ENCODE measurements around the gene SLC25A15.

SLC25A15 gene

GRCh38 chr13:40789275-40790153, at the start of gene SLC25A15:
Gene SLC25A15 (plus strand): TSS chr13:40789611. CDS start chr13:40793227, 3,616 bp downstream.
- DNase-seq: peak; percentile 86

GRCh38 chr13:40749327-40749726, 40.1 kb upstream of the SLC25A15 start:
- DNase-seq: no peak

GRCh38 chr13:40755082-40755700, 34.2 kb upstream of the SLC25A15 start:
- DNase-seq: no peak

GRCh38 chr13:40756042-40756441, 33.4 kb upstream of the SLC25A15 start:
- no peak for DNase-seq

- DNase-seq: no peak
Observed at GRCh38 chr13:40758811-40759210, 30.6 kb upstream of the SLC25A15 start.

GRCh38 chr13:40762849-40763248, 26.6 kb upstream of the SLC25A15 start:
- DNase-seq: peak; percentile 20

- DNase-seq: no peak
Observed at GRCh38 chr13:40764587-40765403, 24.6 kb upstream of the SLC25A15 start.

- no peak for DNase-seq
Observed at GRCh38 chr13:40765602-40766001, 23.8 kb upstream of the SLC25A15 start.

GRCh38 chr13:40769970-40770369, 19.4 kb upstream of the SLC25A15 start:
- no peak for DNase-seq

GRCh38 chr13:40770609-40770933, 18.8 kb upstream of the SLC25A15 start:
- no peak for DNase-seq

GRCh38 chr13:40770934-40771618, 18.3 kb upstream of the SLC25A15 start, which contains the start of gene MRPS31:
Gene MRPS31 (minus strand): TSS chr13:40771190. CDS start chr13:40771136, 54 bp downstream.
- peak; percentile 95 for DNase-seq

- no peak for DNase-seq
Observed at GRCh38 chr13:40772765-40773473, 16.5 kb upstream of the SLC25A15 start.

- no peak for DNase-seq
Observed at GRCh38 chr13:40774672-40775071, 14.7 kb upstream of the SLC25A15 start.

- no peak for DNase-seq
Observed at GRCh38 chr13:40776232-40776631, 13.2 kb upstream of the SLC25A15 start.

GRCh38 chr13:40776681-40777165, 12.7 kb upstream of the SLC25A15 start:
- peak; percentile 79 for DNase-seq

GRCh38 chr13:40777166-40777808, 12.1 kb upstream of the SLC25A15 start:
- peak; percentile 61 for DNase-seq

GRCh38 chr13:40777809-40778175, 11.6 kb upstream of the SLC25A15 start:
- DNase-seq: no peak

- DNase-seq: no peak
Observed at GRCh38 chr13:40779049-40779448, 10.4 kb upstream of the SLC25A15 start.

- no peak for DNase-seq
Observed at GRCh38 chr13:40779796-40780285, 9.6 kb upstream of the SLC25A15 start.

- DNase-seq: peak; percentile 11
Observed at GRCh38 chr13:40780822-40781401, 8.5 kb upstream of the SLC25A15 start.

GRCh38 chr13:40781717-40782116, 7.7 kb upstream of the SLC25A15 start:
- no peak for DNase-seq
